HCT116 (cell line): Measurements from ENCODE around the gene CORO2A. TPM values are rescaled to one million over a fixed set of nuclear protein-coding genes. Genes with fewer than 3 reads are reported as not detected.
"Not testable (repeated sequence)": the region's sequence is repeated elsewhere in the genome, so short reads cannot be mapped to it uniquely, and the experiment has no call there.

Experiments
- ATAC-seq: fragments of 200-7000 bp; cut with Tn5 transposase; 2 replicates; pipeline ENCODE4 v1.9.1; 2020; ENCODE audit warnings: mild to moderate bottlenecking, moderate library complexity
- BruUV-seq: library from RNA; stranded (reverse); fragments of 400-500 nt; replicated peaks from 2 replicates; lab custom pipeline; 2021; lab: Mats Ljungman, UMichigan
- CTCF ChIA-PET: fragments of 300-600 bp; sonication (Branson Sonifier 250); formaldehyde crosslinking; loops from one replicate; lab custom pipeline; 2021; ENCODE audit warnings: antibody characterized with exemption; lab: Charles Lee
- POLR2A ChIA-PET: fragments of 300-600, 350-600 bp; sonication (Branson Sonifier 250); formaldehyde crosslinking; loops from one replicate; lab custom pipeline; 2021; ENCODE audit warnings: antibody characterized with exemption; lab: Charles Lee
- RAD21 ChIA-PET, 2 experiments: fragments of 300-600 bp; sonication (Branson Sonifier 250); formaldehyde crosslinking; loops; one replicate each; lab custom pipeline; 2023; ENCODE audit warnings: low total read pairs in 2 of 2; ENCODE audit not compliant: uncharacterized antibody in 2 of 2, unreplicated experiment in 2 of 2, low non-redundant PET in 1 of 2; lab: Charles Lee
- DNase-seq: peaks from one replicate; pipeline ENCODE4 v3.0.0-alpha.2; 2010; ENCODE audit warnings: low read depth, low spot score
- H2AFZ ChIP-seq: fragments of 200-600 bp; shearing (Covaris generic), sonication (generic); 2 replicates; pipeline ENCODE4 v1.6.1; 2017; ENCODE audit warnings: low read depth, mixed run types, mixed read lengths, antibody characterized with exemption, low read length; ENCODE audit not compliant: poor library complexity, severe bottlenecking
- H3K27ac ChIP-seq: 2 replicates; pipeline ENCODE4 v1.5.1; 2012; ENCODE audit warnings: low read depth, low read length
- H3K27me3 ChIP-seq: fragments of 200-600 bp; sonication (generic); 2 replicates; pipeline ENCODE4 v1.6.1; 2016; ENCODE audit warnings: mixed run types, low read length, mixed read lengths; ENCODE audit not compliant: insufficient read depth
- H3K36me3 ChIP-seq, 2 experiments: fragments of 200-500 bp in 1 of 2; fragments of 200-600 bp in 1 of 2; sonication (Bioruptor generic) in 1 of 2; sonication (generic) in 1 of 2; 2 replicates each; pipeline versions ENCODE4 v1.5.1 to v1.6.1; 2014 to 2016; ENCODE audit warnings: low read length in 2 of 2, inconsistent platforms in 1 of 2, mixed read lengths in 1 of 2, mixed run types in 1 of 2; ENCODE audit not compliant: insufficient read depth in 2 of 2, control insufficient read depth in 1 of 2
- H3K4me1 ChIP-seq, 2 experiments: fragments of 200-600 bp in 1 of 2; sonication (generic) in 1 of 2; 2 replicates each; pipeline versions ENCODE4 v1.5.1 to v1.6.1; 2012 to 2017; ENCODE audit warnings: low read length in 2 of 2, inconsistent platforms in 1 of 2, mild to moderate bottlenecking in 1 of 2, mixed read lengths in 1 of 2, mixed run types in 1 of 2, moderate library complexity in 1 of 2; ENCODE audit not compliant: insufficient read depth in 2 of 2, control insufficient read depth in 1 of 2
- H3K4me2 ChIP-seq: fragments of 200-600 bp; sonication (generic); 2 replicates; pipeline ENCODE4 v1.6.1; 2017; ENCODE audit warnings: mixed run types, low read length, mixed read lengths
- H3K4me3 ChIP-seq, 2 experiments: fragments of 200-600 bp in 1 of 2; sonication (generic) in 1 of 2; replicated peaks in 1 of 2; 2 replicates each; pipeline ENCODE4 v1.5.1; 2011 to 2016; ENCODE audit warnings: low read length in 2 of 2, control low read depth in 1 of 2, low read depth in 1 of 2, mild to moderate bottlenecking in 1 of 2, mixed read lengths in 1 of 2, mixed run types in 1 of 2
- H3K79me2 ChIP-seq: fragments of 200-600 bp; sonication (generic); 2 replicates; pipeline ENCODE4 v1.6.1; 2017; ENCODE audit warnings: mild to moderate bottlenecking, mixed run types, low read length, moderate library complexity, mixed read lengths; ENCODE audit not compliant: insufficient read depth
- H3K9ac ChIP-seq: fragments of 200-600 bp; sonication (generic); 2 replicates; pipeline ENCODE4 v1.6.1; 2016; ENCODE audit warnings: low read length, mixed read lengths
- H3K9me2 ChIP-seq: fragments of 200-600 bp; sonication (generic), shearing (Covaris generic); 2 replicates; pipeline ENCODE4 v1.6.1; 2017; ENCODE audit warnings: mixed run types, mild to moderate bottlenecking, moderate library complexity; ENCODE audit not compliant: insufficient read depth
- H3K9me3 ChIP-seq, 2 experiments: fragments of 200-500 bp in 1 of 2; fragments of 200-600 bp in 1 of 2; sonication (Bioruptor generic) in 1 of 2; sonication (generic) in 1 of 2; 2 replicates each; pipeline ENCODE4 v1.6.1; 2014 to 2017; ENCODE audit warnings: low read length in 2 of 2, mixed read lengths in 2 of 2, inconsistent platforms in 1 of 2, low read depth in 1 of 2, mild to moderate bottlenecking in 1 of 2, mixed run types in 1 of 2, moderate library complexity in 1 of 2; ENCODE audit not compliant: control insufficient read depth in 1 of 2, insufficient read depth in 1 of 2
- H4K20me1 ChIP-seq: fragments of 200-600 bp; sonication (generic), shearing (Covaris generic); 2 replicates; pipeline ENCODE4 v1.6.1; 2017; ENCODE audit warnings: mixed run types, mild to moderate bottlenecking, moderate library complexity; ENCODE audit not compliant: insufficient read depth
- CBX3 ChIP-seq: IDR thresholded peaks from 2 replicates; pipeline ENCODE4 v1.6.1; 2012; ENCODE audit warnings: low read depth
- CEBPB ChIP-seq: IDR thresholded peaks from 2 replicates; pipeline ENCODE4 v1.6.1; 2012; ENCODE audit warnings: low read depth
- CTCF ChIP-seq, 3 experiments: fragments of 200-600 bp in 1 of 3; sonication (generic) in 1 of 3; IDR thresholded peaks in 2 of 3; conservative IDR thresholded peaks in 1 of 3; 2 replicates each; pipeline ENCODE4 v1.5.1; 2012 to 2017; ENCODE audit warnings: low read depth in 2 of 3, low read length in 2 of 3, antibody characterized with exemption in 1 of 3, borderline replicate concordance in 1 of 3, control low read depth in 1 of 3, mild to moderate bottlenecking in 1 of 3, mixed read lengths in 1 of 3, mixed run types in 1 of 3, moderate library complexity in 1 of 3; ENCODE audit not compliant: insufficient read depth in 1 of 3
- EGR1 ChIP-seq: IDR thresholded peaks from 2 replicates; pipeline ENCODE4 v1.6.1; 2012; ENCODE audit warnings: low read depth
- EZH2phosphoT487 ChIP-seq: fragments of 200-600 bp; IDR thresholded peaks from 2 replicates; pipeline ENCODE4 v1.6.1; 2018; ENCODE audit warnings: antibody characterized with exemption, borderline replicate concordance
- FOSL1 ChIP-seq: IDR thresholded peaks from 2 replicates; pipeline ENCODE4 v1.6.1; 2012; ENCODE audit warnings: low read depth
- JUND ChIP-seq: IDR thresholded peaks from 2 replicates; pipeline ENCODE4 v1.6.1; 2012
- POLR2A ChIP-seq: IDR thresholded peaks from 2 replicates; pipeline ENCODE4 v1.7.0; 2011; ENCODE audit warnings: borderline replicate concordance; ENCODE audit not compliant: insufficient read depth, insufficient read length; ENCODE audit errors: extremely low read depth
- POLR2AphosphoS5 ChIP-seq: IDR thresholded peaks from 2 replicates; pipeline ENCODE4 v1.6.1; 2011; ENCODE audit warnings: mild to moderate bottlenecking, low read depth, low read length, moderate library complexity
- SP1 ChIP-seq: IDR thresholded peaks from 2 replicates; pipeline ENCODE4 v1.6.1; 2012; ENCODE audit warnings: low read depth
- SRF ChIP-seq: IDR thresholded peaks from 2 replicates; pipeline ENCODE4 v1.6.1; 2012; ENCODE audit warnings: low read depth
- ZFX ChIP-seq: fragments of 450-650 bp; IDR thresholded peaks from 2 replicates; pipeline ENCODE4 v1.6.1; 2017
- ZNF274 ChIP-seq: fragments of 200-500 bp; sonication (Bioruptor generic); IDR thresholded peaks from 2 replicates; pipeline ENCODE4 v1.6.1; 2014; ENCODE audit warnings: mild to moderate bottlenecking, low read depth, low read length, inconsistent platforms
- intact Hi-C: fragments of 100-400 bp; cut with micrococcal nuclease; formaldehyde crosslinking; loops from 2 replicates; pipeline ENCODE4 v1.10.0; 2022
- total RNA-seq: library from RNA; stranded (reverse); gene quantifications from one replicate; pipeline ENCODE4 v1.2.1, GENCODE V29; 2021; ENCODE audit not compliant: unreplicated experiment

CORO2A gene
- total RNA-seq, 1 experiment from 2014 or later: 5.7 TPM

- H3K36me3 ChIP-seq: no peaks in the 10 kb centered on the region
- no peaks in the 10 kb centered on the region for H3K27me3 ChIP-seq
- no peak for ATAC-seq
- no peaks in the 10 kb centered on the region for H4K20me1 ChIP-seq
- no peaks in the 10 kb centered on the region for H3K9me3 ChIP-seq
- H3K4me3 ChIP-seq: no peak overlapping the region
- POLR2A ChIA-PET: no interaction called here
- intact Hi-C loops: no loop called here
- no peak for DNase-seq
- no peaks in the 10 kb centered on the region for H3K9me2 ChIP-seq
- H3K27ac ChIP-seq: no peak overlapping the region
- CTCF ChIA-PET: no interaction called here
- RAD21 ChIA-PET: no interaction called here
- H3K79me2 ChIP-seq: no peaks in the 10 kb centered on the region
- H3K4me2 ChIP-seq: no peak overlapping the region
- no peak overlapping the region for H3K9ac ChIP-seq
- no peak overlapping the region for H2AFZ ChIP-seq
- no peak for TF ChIP-seq ZNF274
- no peak for TF ChIP-seq CBX3
- TF ChIP-seq CTCF (IDR thresholded peaks at IDR 0.05 in 2 of 3, conservative IDR thresholded peaks at IDR 0.05 in 1 of 3; ENCODE audit: borderline replicate concordance in 1 of 3, insufficient read depth in 1 of 3, low read depth in 2 of 3, low read length in 2 of 3): no peak
- no peak for TF ChIP-seq EGR1
- TF ChIP-seq SP1: no peak
- TF ChIP-seq JUND: no peak
- TF ChIP-seq SRF: no peak
- TF ChIP-seq EZH2phosphoT487: no peak
- no peak for TF ChIP-seq CEBPB
- TF ChIP-seq POLR2AphosphoS5: no peak
- TF ChIP-seq POLR2A: no peak
- TF ChIP-seq FOSL1: no peak
- TF ChIP-seq ZFX: no peak
- no TSS peak for BruUV-seq
- no peaks in the 10 kb centered on the region for H3K4me1 ChIP-seq
These were observed 61.7 kb downstream of the CORO2A start for GRCh38 chr9:98130576-98131228.

GRCh38 chr9:98130060-98130459 is 62.4 kb downstream of the CORO2A start:
- H3K36me3 ChIP-seq, CTCF ChIA-PET, H3K9me2 ChIP-seq, H3K4me1 ChIP-seq, POLR2A ChIA-PET, H3K4me3 ChIP-seq, BruUV-seq, H3K27me3 ChIP-seq, H4K20me1 ChIP-seq, H2AFZ ChIP-seq, H3K4me2 ChIP-seq, H3K9me3 ChIP-seq, H3K27ac ChIP-seq, DNase-seq, intact Hi-C loops, RAD21 ChIA-PET, H3K9ac ChIP-seq, H3K79me2 ChIP-seq, ATAC-seq: not testable (repeated sequence)
